GM12891 (cell line): ENCODE measurements around the gene OAT.

Experiments used
- PAX5 ChIP-seq: IDR thresholded peaks from 2 replicates; pipeline ENCODE4 v1.6.1; 2011; ENCODE audit warnings: low read length, moderate library complexity, mild to moderate bottlenecking; ENCODE audit not compliant: insufficient read depth, severe bottlenecking
- POLR2A ChIP-seq: IDR thresholded peaks from 2 replicates; pipeline ENCODE4 v1.6.1; 2011; ENCODE audit warnings: low read depth, low read length, control low read depth
- TAF1 ChIP-seq: IDR thresholded peaks from 2 replicates; pipeline ENCODE4 v1.6.1; 2011; ENCODE audit warnings: low read depth, low read length, control low read depth

- TF ChIP-seq POLR2A (no peak), PAX5 (no peak), TAF1 (no peak)
Observed at GRCh38 chr10:124455441-124455840, 36.7 kb upstream of the OAT start.
